Memory B cell (primary cell): ENCODE measurements around the gene HAGHL.
"Not testable (repeated sequence)": the region's sequence is repeated elsewhere in the genome, so short reads cannot be mapped to it uniquely, and the experiment has no call there.

Source experiments
- ATAC-seq: fragments of 150-1000 bp; cut with Tn5 transposase; 2 replicates; pipeline ENCODE4 v1.10.0; 2021; ENCODE audit warnings: low read depth, mild to moderate bottlenecking, moderate library complexity
- DNase-seq, 2 donors: peaks; one replicate each; pipeline ENCODE4 v3.0.0; 2022; ENCODE audit warnings: low spot score in 2 of 2
- H3K27ac Mint-ChIP-seq: one replicate; pipeline ENCODE4 v1.8.0; 2022; ENCODE audit warnings: mild to moderate bottlenecking, moderate library complexity, mixed read lengths
- H3K27me3 Mint-ChIP-seq: one replicate; pipeline ENCODE4 v1.8.0; 2022; ENCODE audit warnings: mixed read lengths
- H3K36me3 Mint-ChIP-seq: one replicate; pipeline ENCODE4 v1.8.0; 2022; ENCODE audit warnings: mild to moderate bottlenecking, mixed read lengths
- H3K4me1 Mint-ChIP-seq: one replicate; pipeline ENCODE4 v1.8.0; 2022; ENCODE audit warnings: mixed read lengths
- H3K4me3 Mint-ChIP-seq: one replicate; pipeline ENCODE4 v1.8.0; 2022; ENCODE audit warnings: mild to moderate bottlenecking, moderate library complexity, mixed read lengths
- H3K9me3 Mint-ChIP-seq: one replicate; pipeline ENCODE4 v1.8.0; 2022; ENCODE audit warnings: mixed read lengths

HAGHL gene

GRCh38 chr16:766008-766819, 39.3 kb downstream of the HAGHL start:
- Mint-ChIP-seq H3K9me3 (no peaks in the 10 kb centered on the region), H3K4me3 (no peak overlapping the region), H3K27ac (no peak overlapping the region), H3K27me3 (peaks cover 9% of the 10 kb centered on the region), H3K4me1 (no peaks in the 10 kb centered on the region), H3K36me3 (no peaks in the 10 kb centered on the region)
- DNase-seq (no peak), ATAC-seq (no peak)

- peaks cover 9% of the 10 kb centered on the region for H3K27me3 Mint-ChIP-seq
- H3K4me3 Mint-ChIP-seq, result no peak overlapping the region
- no peaks in the 10 kb centered on the region for H3K9me3 Mint-ChIP-seq
- DNase-seq, result no peak
- no peaks in the 10 kb centered on the region for H3K36me3 Mint-ChIP-seq
- ATAC-seq, result no peak
- H3K4me1 Mint-ChIP-seq, result no peaks in the 10 kb centered on the region
- no peak overlapping the region for H3K27ac Mint-ChIP-seq
Measured at GRCh38 chr16:766820-767640, 40.1 kb downstream of the HAGHL start.

GRCh38 chr16:767743-768235, 40.9 kb downstream of the HAGHL start:
- H3K4me3 Mint-ChIP-seq, result no peak overlapping the region
- no peak overlapping the region for H3K27ac Mint-ChIP-seq
- no peaks in the 10 kb centered on the region for H3K9me3 Mint-ChIP-seq
- H3K36me3 Mint-ChIP-seq, result no peaks in the 10 kb centered on the region
- H3K27me3 Mint-ChIP-seq, result peaks cover 6% of the 10 kb centered on the region
- ATAC-seq, result no peak
- H3K4me1 Mint-ChIP-seq, result no peaks in the 10 kb centered on the region
- no peak for DNase-seq

- Mint-ChIP-seq H3K27ac (no peak overlapping the region), H3K36me3 (no peaks in the 10 kb centered on the region), H3K27me3 (peaks cover 6% of the 10 kb centered on the region), H3K4me1 (no peaks in the 10 kb centered on the region), H3K9me3 (no peaks in the 10 kb centered on the region), H3K4me3 (no peak overlapping the region)
- DNase-seq (no peak), ATAC-seq (no peak)
Measured at GRCh38 chr16:768428-768827, 41.5 kb downstream of the HAGHL start.

- Mint-ChIP-seq H3K27me3 (peaks cover 3% of the 10 kb centered on the region), H3K4me1 (no peaks in the 10 kb centered on the region), H3K36me3 (no peaks in the 10 kb centered on the region), H3K27ac (no peak overlapping the region), H3K9me3 (no peaks in the 10 kb centered on the region), H3K4me3 (no peak overlapping the region)
- no peak for DNase-seq
- ATAC-seq, result no peak
Measured at GRCh38 chr16:769184-769784, 42.4 kb downstream of the HAGHL start.

GRCh38 chr16:769934-770333, 43.0 kb downstream of the HAGHL start:
- DNase-seq, result no peak
- no peak overlapping the region for H3K4me3 Mint-ChIP-seq
- peaks cover 3% of the 10 kb centered on the region for H3K27me3 Mint-ChIP-seq
- no peaks in the 10 kb centered on the region for H3K4me1 Mint-ChIP-seq
- no peak overlapping the region for H3K27ac Mint-ChIP-seq
- H3K36me3 Mint-ChIP-seq, result no peaks in the 10 kb centered on the region
- no peak for ATAC-seq
- no peaks in the 10 kb centered on the region for H3K9me3 Mint-ChIP-seq

GRCh38 chr16:770411-770810, 43.5 kb downstream of the HAGHL start:
- no peaks in the 10 kb centered on the region for H3K4me1 Mint-ChIP-seq
- DNase-seq (no peak), ATAC-seq (no peak)
- H3K27me3 Mint-ChIP-seq, result peaks cover 3% of the 10 kb centered on the region
- no peak overlapping the region for H3K4me3 Mint-ChIP-seq
- no peak overlapping the region for H3K27ac Mint-ChIP-seq
- H3K36me3 Mint-ChIP-seq, result no peaks in the 10 kb centered on the region
- H3K9me3 Mint-ChIP-seq, result no peaks in the 10 kb centered on the region

GRCh38 chr16:772959-773358, 46.1 kb downstream of the HAGHL start:
- H3K4me1 Mint-ChIP-seq, result no peaks in the 10 kb centered on the region
- H3K36me3 Mint-ChIP-seq, result no peaks in the 10 kb centered on the region
- H3K27me3 Mint-ChIP-seq, result peaks cover 4% of the 10 kb centered on the region
- H3K9me3 Mint-ChIP-seq, result no peaks in the 10 kb centered on the region
- ATAC-seq (no peak), DNase-seq (no peak)
- no peak overlapping the region for H3K27ac Mint-ChIP-seq
- H3K4me3 Mint-ChIP-seq, result no peak overlapping the region

- no peaks in the 10 kb centered on the region for H3K9me3 Mint-ChIP-seq
- H3K4me1 Mint-ChIP-seq, result no peaks in the 10 kb centered on the region
- DNase-seq (no peak), ATAC-seq (no peak)
- H3K4me3 Mint-ChIP-seq, result no peak overlapping the region
- peaks cover 4% of the 10 kb centered on the region for H3K27me3 Mint-ChIP-seq
- no peak overlapping the region for H3K27ac Mint-ChIP-seq
- no peaks in the 10 kb centered on the region for H3K36me3 Mint-ChIP-seq
Measured at GRCh38 chr16:774086-775001, 47.4 kb downstream of the HAGHL start.

- DNase-seq, result no peak
- H3K4me3 Mint-ChIP-seq, result no peak overlapping the region
- H3K27ac Mint-ChIP-seq, result no peak overlapping the region
- H3K9me3 Mint-ChIP-seq, result no peaks in the 10 kb centered on the region
- no peaks in the 10 kb centered on the region for H3K36me3 Mint-ChIP-seq
- ATAC-seq, result no peak
- peaks cover 4% of the 10 kb centered on the region for H3K27me3 Mint-ChIP-seq
- no peaks in the 10 kb centered on the region for H3K4me1 Mint-ChIP-seq
Measured at GRCh38 chr16:775236-775796, 48.4 kb downstream of the HAGHL start.

- DNase-seq, H3K27ac Mint-ChIP-seq, H3K4me3 Mint-ChIP-seq, H3K36me3 Mint-ChIP-seq, H3K9me3 Mint-ChIP-seq, H3K27me3 Mint-ChIP-seq, ATAC-seq, H3K4me1 Mint-ChIP-seq: not testable (repeated sequence)
Measured at GRCh38 chr16:776298-776697, 49.4 kb downstream of the HAGHL start.

- no peak for ATAC-seq
- peaks cover 12% of the 10 kb centered on the region for H3K27me3 Mint-ChIP-seq
- H3K36me3 Mint-ChIP-seq, result no peaks in the 10 kb centered on the region
- no peaks in the 10 kb centered on the region for H3K4me1 Mint-ChIP-seq
- DNase-seq, result no peak
- H3K27ac Mint-ChIP-seq, result no peak overlapping the region
- H3K4me3 Mint-ChIP-seq, result no peak overlapping the region
- no peaks in the 10 kb centered on the region for H3K9me3 Mint-ChIP-seq
Measured at GRCh38 chr16:776824-777223, 49.9 kb downstream of the HAGHL start.

GRCh38 chr16:777826-778225, 50.9 kb downstream of the HAGHL start:
- DNase-seq (no peak), ATAC-seq (no peak)
- H3K27me3 Mint-ChIP-seq, result peaks cover 13% of the 10 kb centered on the region
- no peaks in the 10 kb centered on the region for H3K9me3 Mint-ChIP-seq
- no peak overlapping the region for H3K27ac Mint-ChIP-seq
- H3K4me1 Mint-ChIP-seq, result no peaks in the 10 kb centered on the region
- H3K36me3 Mint-ChIP-seq, result no peaks in the 10 kb centered on the region
- no peak overlapping the region for H3K4me3 Mint-ChIP-seq
